Ishikawa (cell line): Measurements from ENCODE around the gene ADGRF3.

Experiments used
- CEBPB ChIP-seq: IDR thresholded peaks from 2 replicates; pipeline ENCODE4 v1.6.1; 2012
- CREB1 ChIP-seq: IDR thresholded peaks from 2 replicates; pipeline ENCODE4 v1.6.1; 2012; ENCODE audit warnings: low read depth
- EGR1 ChIP-seq: IDR thresholded peaks from 2 replicates; pipeline ENCODE4 v1.6.1; 2012
- EP300 ChIP-seq: IDR thresholded peaks from 2 replicates; pipeline ENCODE4 v1.6.1; 2012; ENCODE audit warnings: borderline replicate concordance
- FOXM1 ChIP-seq: IDR thresholded peaks from 2 replicates; pipeline ENCODE4 v1.6.1; 2012; ENCODE audit warnings: low read depth, borderline replicate concordance
- MAX ChIP-seq: IDR thresholded peaks from 2 replicates; pipeline ENCODE4 v1.6.1; 2012
- NFIC ChIP-seq: IDR thresholded peaks from 2 replicates; pipeline ENCODE4 v1.6.1; 2012
- RAD21 ChIP-seq: IDR thresholded peaks from 2 replicates; pipeline ENCODE4 v1.6.1; 2012; ENCODE audit warnings: low read depth
- REST ChIP-seq: IDR thresholded peaks from 2 replicates; pipeline ENCODE4 v1.6.1; 2012; ENCODE audit warnings: low read depth, mild to moderate bottlenecking
- TAF1 ChIP-seq: IDR thresholded peaks from 2 replicates; pipeline ENCODE4 v1.6.1; 2012; ENCODE audit warnings: low read depth, mild to moderate bottlenecking
- TEAD4 ChIP-seq: IDR thresholded peaks from 2 replicates; pipeline ENCODE4 v1.6.1; 2012
- YY1 ChIP-seq: IDR thresholded peaks from 2 replicates; pipeline ENCODE4 v1.6.1; 2012; ENCODE audit warnings: low read depth
- ZBTB7A ChIP-seq: IDR thresholded peaks from 2 replicates; pipeline ENCODE4 v1.6.1; 2012; ENCODE audit warnings: low read depth
- TF ChIP-seq, protein P1 (sequence below): IDR thresholded peaks from 2 replicates; pipeline ENCODE4 v1.6.1; 2012

DNA sequence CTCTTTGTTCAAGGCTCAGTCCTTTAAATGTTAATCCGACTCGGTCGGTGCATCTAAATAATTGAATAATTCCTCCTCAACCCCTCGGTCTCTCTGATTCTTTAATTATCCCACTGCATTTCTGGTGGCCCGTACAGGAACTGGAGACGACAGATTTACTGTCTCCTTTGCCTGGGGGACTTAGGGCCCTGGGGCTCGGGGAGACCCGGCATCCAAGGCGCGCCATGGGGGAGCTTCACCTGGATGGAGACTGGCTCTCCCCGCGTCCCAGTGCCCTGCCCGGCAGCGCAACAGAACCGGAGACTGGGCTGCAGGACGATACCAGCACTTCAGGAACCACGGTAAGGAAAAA is 48.3 kb downstream of the ADGRF3 start:
- TF ChIP-seq EP300: no peak
- no peak for TF ChIP-seq CEBPB
- no peak for TF ChIP-seq MAX
- TF ChIP-seq ZBTB7A: no peak
- TF ChIP-seq YY1: no peak
- no peak for TF ChIP-seq TAF1
- TF ChIP-seq REST: no peak
- TF ChIP-seq RAD21: no peak
- no peak for TF ChIP-seq TEAD4
- TF ChIP-seq NFIC: no peak
- TF ChIP-seq, protein P1, sequence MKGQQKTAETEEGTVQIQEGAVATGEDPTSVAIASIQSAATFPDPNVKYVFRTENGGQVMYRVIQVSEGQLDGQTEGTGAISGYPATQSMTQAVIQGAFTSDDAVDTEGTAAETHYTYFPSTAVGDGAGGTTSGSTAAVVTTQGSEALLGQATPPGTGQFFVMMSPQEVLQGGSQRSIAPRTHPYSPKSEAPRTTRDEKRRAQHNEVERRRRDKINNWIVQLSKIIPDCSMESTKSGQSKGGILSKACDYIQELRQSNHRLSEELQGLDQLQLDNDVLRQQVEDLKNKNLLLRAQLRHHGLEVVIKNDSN: no peak
- no peak for TF ChIP-seq FOXM1
- TF ChIP-seq EGR1: no peak
- TF ChIP-seq CREB1: no peak
